Measurements from ENCODE around the gene SLC26A11.
"Not testable (repeated sequence)": the region's sequence is repeated elsewhere in the genome, so short reads cannot be mapped to it uniquely, and the experiment has no call there.

Gene SLC26A11

DNA sequence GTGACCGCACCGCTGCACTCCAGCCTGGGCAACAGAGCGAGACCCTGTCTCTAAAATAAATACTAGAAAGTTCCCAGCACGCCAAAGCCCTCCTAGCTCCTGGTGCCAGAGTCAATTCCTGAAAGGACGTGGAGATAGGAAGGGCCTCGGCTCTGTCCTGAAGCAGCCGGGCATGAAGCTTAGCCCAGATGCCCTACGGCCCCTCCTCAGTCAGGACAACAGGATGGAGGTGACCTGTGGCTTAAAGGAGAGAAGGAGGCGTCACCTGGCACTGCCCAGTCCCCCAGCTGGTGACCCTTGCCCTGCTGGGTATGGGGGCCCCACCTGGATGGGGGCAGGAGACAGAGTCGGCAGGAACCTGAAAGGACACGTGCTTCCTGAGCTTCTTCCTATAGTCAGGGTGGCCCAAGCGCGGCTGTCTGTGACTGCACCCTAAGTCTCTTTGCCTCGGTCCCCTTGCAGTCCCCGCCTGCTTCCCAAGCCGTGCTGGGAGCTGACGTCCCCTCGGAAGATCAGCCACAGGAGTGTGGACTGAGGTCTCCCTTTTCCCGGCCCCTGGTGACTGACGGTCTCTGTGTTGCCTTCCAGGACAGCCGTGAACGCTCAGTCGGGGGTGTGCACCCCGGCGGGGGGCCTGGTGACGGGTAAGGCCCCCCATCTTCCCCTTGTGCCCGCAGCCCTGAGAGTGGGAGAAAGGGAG, 25.5 kb downstream of the SLC26A11 start:
- no peak for DNase-seq

DNA sequence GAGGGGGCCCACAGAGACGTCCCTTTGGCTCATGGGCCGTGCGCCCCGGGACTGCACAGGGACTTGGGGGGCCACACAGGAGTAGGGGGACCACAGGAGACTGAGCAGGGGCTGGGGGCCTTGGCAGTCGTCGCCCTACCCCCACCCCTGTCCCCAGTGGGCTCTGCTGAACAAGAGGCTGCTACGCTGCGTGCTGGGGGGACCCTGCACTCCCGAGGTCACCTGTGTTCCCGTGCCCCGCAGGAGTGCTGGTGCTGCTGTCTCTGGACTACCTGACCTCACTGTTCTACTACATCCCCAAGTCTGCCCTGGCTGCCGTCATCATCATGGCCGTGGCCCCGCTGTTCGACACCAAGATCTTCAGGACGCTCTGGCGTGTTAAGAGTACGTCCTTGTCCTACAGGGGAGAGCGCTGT, 26.0 kb downstream of the SLC26A11 start:
- no peak for DNase-seq

DNA sequence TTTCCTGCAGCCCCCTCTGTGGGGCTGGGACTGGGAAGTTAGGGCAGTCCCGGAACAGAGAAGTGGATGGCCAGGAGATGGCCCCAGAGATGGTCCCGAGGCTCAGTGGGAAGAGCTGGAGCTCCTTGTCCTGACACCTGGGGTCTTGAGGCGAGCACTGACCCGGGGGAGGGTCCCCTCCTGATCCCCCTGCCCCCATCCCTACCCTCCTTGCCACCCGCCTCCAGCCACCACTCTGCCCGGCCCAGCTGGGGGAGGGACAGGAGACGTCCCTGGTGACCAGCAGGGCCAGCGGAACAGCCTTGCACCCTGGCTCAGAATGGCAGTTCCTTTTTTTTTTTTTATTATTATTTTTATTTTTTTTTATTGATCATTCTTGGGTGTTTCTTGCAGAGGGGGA, 26.5 kb downstream of the SLC26A11 start:
- DNase-seq: no peak

DNA sequence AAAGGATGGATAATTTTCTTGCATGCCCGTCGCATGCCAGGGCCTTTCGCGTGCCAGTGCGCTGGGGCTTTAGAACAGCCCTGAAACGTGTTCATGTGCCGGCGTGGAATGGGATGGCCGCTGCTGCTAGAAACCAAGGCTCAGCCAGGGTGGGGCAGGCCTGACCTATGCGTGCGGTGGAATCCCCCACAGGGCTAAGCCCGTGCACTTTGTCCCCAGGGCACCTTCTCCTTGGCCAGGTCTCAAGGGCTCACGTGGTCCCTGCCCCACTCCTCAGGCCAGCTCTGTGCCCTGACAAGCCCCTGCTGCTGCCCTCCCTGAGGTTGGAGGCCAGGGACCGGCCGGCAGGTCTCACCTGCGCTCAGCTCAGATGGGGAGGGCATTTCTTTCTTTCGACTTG, 27.3 kb downstream of the SLC26A11 start:
- no peak for DNase-seq

DNA sequence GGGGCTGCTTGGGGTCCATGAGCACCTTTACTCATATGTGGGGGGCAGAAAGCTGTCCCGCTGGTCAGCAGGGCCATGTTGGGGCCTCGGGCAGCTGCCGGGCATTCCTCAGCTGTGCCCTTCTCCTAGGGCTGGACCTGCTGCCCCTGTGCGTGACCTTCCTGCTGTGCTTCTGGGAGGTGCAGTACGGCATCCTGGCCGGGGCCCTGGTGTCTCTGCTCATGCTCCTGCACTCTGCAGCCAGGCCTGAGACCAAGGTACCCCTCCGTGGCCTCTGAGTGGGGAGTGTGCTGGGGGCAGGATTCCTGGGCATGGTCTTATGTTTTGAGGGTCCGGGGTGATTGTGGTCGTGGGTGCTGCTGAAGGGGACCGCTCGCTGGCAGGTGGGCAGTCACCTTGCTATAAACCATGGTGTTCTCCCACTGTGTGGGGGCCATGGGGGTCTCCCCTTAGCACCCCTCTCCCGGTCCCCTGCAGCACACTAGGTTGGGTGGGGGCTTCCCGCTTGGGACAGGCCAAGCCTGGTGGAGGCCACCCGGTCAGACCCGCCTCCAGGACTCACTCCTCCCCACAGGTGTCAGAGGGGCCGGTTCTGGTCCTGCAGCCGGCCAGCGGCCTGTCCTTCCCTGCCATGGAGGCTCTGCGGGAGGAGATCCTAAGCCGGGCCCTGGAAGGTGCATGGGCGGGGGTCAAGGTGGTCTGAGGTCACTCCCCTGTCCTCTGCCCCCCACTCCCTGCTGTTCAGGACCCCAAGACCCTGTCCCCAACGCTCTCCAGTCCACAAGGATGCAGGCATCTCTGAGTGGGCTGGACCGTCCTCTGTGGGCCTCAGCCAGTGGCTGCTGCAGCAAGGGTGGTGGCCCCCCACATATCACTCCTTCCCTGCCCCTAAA, 28.0 kb downstream of the SLC26A11 start:
- DNase-seq: no peak

DNA sequence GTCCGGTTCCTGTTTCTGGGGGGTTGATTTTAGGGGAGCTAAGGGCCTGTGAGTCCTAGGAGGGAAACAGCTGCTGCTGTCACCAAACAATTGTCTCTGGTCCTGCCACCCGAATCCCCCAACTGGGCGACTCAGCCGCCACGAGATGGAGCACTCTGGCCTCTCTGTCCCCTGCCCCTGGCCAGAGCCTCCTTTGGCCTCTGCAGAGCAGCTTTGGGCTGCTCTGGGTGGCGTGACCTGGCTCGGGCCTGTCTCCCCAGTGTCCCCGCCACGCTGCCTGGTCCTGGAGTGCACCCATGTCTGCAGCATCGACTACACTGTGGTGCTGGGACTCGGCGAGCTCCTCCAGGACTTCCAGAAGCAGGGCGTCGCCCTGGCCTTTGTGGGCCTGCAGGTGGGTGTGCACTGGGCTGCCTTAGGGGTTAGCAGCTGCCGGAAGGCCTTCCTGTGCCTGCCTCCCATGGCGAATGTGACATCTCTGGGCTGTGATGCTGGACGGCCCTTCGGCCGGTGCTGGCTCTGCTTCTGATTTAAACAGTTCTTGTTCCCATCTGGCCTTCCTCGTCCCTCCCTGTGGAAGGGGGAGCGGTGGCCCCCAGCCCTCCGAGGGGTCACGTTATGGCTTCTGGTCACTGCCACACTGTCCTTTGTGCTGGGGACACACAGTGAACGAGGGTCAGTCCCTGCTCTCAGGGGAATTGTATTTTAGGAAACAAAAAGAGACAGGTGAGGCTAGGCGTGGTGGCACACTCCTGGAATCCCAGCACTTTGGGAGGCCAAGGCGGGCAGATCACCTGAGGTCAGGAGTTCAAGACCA, 28.9 kb downstream of the SLC26A11 start:
- no peak for DNase-seq

DNA sequence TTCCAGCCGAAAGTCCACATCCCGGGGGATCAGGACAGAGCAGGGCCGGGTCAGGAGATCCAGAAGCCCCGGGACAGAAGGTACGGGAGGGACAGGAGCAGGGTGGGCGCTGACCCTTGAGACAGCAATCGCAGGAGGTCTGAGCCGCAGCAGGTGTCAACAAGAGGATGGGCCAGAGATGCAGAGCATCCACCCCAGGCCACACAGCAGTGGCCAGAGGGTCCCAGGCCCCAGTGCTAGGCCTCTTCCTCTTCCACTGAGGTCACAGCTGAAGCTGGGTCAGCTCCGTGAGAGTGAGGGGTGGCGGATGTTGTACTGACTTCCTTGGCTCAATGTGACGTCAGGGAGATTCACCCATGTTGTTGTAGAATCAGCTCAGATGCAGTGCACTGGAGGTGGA, 31.7 kb downstream of the SLC26A11 start:
- no peak for DNase-seq

DNA sequence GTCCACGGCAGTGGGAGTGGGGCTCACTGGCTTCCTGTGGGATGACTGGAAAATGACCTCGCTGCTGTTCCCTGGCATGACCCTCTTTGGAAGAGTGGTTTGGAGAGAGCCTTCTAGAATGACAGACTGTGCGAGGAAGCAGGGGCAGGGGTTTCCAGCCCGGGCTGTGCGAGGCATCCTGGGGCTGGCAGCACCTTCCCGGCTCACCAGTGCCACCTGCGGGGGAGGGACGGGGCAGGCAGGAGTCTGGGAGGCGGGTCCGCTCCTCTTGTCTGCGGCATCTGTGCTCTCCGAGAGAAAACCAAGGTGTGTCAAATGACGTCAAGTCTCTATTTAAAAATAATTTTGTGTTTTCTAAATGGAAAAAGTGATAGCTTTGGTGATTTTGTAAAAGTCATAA, 32.6 kb downstream of the SLC26A11 start:
- DNase-seq: peak; percentile 48

DNA sequence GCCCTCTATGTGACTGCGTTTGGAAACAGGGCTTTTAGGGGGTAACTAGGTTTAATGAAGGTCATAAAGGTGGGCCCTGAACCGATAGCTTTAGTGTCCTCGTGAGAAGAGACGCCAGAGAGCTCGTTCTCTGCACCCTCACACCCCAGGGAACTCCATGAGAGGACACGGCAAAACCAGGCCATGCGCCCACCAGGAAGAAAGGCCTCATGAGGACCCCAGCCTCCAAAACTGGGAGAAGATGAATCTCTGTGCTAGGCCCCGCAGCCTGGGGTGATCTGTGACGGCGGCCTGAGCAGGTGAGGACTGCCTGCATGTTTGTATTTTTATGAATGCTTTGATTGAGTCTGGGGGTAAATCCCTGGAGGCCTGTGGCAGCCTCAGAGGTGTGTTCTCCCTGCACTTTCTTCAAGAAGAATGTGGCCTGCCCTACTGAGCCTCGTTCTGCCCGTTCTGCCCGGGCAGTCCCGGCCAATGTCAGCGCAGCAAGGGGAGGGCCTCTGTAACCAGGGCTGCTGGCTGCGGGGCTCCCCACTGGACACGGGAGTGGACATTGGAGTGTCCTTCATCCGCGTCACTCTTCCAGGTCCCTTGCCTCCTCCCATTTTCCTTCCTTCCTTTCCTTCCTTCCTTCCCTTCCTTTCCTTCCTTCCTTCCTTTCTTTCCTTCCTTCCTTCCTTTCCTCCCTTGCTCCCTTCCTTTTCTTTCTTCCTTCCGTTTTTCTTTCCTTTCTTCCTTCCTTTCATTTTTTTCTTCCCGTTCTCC, 33.6 kb downstream of the SLC26A11 start:
- DNase-seq: no peak

DNA sequence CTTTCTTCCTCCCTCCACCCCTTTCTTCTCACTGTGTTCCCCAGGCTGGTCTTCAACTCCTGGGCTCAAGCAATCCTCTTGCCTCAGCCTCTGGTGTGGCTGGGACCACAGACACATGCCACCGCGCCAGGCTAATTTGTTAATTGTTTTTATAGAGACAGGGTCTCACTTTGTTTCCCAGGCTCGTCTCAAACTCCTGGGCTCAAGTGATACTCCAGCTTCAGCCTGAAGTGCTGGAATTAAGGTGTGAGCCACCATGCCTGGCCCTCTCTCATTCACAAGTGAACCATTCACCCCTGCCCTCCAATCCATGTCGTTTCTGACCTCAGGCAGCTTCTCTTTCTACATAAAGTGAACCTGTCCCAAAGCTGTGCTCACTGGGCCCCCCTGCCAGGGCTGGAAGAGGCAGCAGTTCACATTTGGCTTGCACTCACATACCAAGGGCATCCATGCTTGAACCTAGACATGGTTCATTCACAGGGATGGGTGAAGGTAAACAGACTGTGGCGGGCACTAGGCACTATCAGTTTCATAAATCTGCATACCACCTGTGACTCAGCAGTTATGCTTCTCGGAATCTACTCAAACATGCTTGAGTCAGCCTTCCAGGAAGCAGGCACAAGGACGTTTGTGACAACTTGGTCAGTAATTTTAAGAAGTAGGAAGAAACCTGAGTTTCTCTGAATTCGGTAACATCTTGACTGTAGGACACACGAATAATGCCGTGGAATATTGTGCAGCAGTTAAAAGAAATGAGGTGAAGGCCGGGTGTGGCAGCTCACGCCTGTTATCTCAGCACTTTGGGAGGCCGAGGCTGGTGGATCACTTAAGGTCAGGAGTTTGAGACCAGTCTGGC, 34.4 kb downstream of the SLC26A11 start:
- no peak for DNase-seq

DNA sequence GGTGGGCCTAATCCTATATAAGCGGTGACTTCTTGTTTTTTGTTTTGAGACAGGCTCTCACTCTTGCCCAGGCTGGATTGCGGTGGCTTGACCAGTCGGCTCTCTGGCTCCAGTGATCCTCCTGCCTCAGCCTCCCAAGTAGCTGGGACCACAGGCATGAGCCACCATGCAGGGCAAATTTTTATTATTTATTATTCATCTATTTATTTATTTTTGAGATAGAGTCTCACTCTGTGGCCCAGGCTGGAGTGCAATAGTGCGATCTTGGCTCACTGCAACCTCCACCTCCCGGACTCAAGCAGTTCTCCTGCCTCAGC, 35.8 kb downstream of the SLC26A11 start:
- DNase-seq: no peak

DNA sequence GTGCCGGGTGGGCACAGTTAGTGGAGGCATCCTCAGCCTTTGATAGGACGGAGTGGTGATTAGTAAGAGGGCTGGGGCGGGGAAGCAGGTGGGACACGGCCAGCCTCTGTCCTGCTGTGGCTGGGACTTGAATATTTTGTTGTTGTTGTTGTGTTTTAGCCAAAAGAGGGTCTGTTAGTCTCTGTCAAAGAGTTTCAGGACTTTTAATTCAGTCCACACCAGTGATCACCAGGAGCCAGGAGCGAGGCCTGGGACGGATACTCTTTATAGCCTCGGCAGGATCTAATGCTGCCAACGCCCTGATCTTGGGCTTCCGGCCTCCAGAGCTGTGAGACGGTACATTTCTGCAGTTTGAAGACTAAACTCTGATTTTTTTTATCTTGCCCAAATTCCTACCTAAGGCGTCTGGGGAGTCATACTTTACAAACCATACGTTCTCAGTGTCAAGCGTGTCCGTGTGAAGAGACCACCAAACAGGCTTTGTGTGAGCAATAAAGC, 37.5 kb downstream of the SLC26A11 start:
- DNase-seq: no peak

DNA sequence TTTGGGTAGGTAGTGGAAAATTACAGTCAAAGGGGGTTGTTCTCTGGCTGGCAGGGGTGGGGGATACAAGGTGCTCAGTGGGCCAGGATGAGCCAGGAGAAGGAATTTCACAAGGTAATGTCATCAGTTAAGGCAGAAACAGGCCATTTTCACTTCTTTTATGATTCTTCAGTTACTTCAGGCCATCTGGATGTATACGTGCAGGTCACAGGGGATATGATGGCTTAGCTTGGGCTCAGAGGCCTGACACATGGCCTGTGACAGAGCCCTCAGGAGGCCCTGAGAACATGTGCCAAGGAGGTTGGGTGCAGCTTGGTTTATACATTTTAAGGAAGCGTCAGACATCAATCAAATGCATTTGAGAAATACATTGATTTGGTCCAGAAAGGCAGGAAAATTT, 38.1 kb downstream of the SLC26A11 start:
- DNase-seq: not testable (repeated sequence)

DNA sequence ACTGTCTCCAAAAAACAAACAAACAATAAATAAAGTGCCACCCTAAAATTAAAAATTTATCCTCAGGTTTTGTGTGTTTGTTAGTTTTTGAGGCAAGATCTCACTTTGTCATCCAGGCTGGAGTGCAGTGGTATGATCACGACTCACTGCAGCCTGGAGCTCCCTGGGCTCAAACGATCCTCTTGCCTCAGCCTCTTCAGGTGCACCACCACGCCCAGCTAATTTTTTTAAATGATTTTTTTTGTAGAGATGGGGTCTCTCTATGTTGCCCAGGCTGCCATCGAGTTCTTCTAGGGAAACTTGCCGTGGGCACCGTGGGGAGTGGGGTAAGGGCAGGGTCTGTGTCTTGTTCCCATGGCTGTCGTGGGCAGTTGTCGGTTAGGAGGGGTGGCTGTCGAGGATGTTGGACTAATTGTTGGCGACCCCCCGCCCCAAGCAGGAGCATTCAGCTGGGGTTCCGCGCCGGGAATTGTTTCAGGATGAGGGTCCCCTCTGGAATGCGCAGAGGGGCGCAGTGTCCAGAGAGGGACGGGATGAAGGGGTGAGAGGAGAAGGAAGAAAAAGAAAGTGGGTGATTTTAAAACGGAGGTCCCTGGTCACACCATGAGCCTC, 39.3 kb downstream of the SLC26A11 start:
- DNase-seq: peak; percentile 20

DNA sequence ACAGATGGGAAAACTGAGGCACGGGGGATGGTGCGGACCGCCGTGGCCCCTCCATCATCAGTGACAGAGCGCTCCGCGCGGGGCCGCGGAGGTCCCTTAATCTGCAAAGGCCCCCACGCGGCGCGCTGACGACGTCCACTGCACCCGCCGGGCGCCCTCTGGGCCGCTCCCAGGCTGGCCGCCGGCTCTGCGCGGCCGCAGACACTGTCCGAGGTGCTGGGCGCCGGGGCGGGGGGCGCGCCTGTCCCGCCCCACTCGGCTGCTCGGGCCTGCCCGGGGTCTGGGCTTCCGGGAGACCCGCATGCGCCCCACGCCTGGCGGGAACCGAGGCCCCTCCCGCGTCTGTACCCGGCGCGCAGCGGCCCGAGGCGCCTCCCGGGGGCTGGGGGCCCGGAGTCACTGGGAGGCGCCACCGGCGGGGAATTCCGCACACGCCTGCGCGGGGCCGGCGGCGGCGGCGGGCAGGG, 39.9 kb downstream of the SLC26A11 start:
- DNase-seq: peak; percentile 74

DNA sequence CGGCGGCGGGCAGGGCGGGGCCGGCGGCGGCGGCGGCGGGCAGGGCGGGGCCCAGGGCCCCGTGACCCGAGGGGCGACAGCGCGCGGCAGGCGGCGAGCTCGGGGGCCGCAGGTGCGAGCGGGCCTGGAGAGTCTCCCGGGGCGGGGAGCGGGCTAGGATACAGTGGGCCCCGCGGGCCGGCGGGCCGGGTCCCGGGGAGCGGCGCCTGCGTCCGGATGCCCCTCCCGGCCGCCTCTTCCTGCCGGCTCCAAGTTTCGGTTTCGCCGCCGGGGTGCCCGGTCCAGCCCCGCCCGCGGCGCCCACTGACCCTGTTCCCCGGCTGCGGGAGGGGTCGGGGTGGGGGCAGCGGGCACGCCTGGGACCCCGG, 40.5 kb downstream of the SLC26A11 start, which contains the start of gene RNF213:
RNF213 (plus strand) TSS at position 62 of the 368 bp plus-strand sequence. CDS start 2,830 bp downstream, outside the sequence.
- no peak for DNase-seq

DNA sequence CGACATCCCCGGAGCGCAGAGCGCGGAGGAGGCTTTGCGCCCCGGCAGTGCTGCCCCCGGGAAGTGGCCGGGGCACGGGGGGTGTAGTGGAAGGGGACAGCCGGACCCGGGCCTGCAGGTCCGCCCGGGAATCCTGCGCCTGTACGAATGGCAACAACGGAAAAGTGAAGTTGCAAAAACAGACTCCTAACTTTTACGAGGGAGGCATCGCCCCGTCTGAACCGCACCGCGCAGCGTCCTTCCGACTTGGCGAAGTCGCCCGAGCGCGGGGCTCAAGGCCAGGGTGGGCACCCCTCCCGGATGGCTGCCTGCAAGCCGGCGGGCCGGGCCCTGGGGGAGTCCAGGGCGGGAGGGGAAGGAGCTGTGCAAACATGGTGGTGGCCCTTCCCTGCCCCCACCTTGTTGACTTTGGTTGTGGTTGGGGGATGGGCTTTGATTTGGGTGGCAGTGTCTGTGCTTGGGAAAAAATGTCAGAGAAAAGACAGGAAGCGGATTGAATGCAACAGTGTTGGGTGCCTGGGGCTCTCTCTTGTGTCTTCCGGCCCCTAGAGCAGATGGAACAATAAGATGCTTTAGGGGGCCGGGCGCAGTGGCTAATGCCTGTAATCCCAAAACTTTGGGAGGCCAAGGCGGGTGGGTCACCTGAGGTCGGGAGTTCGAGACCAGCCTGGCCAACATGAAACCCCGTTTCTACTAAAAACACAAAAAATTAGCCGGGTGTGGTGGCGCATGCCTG, 41.1 kb downstream of the SLC26A11 start:
- peak; percentile 61 for DNase-seq

DNA sequence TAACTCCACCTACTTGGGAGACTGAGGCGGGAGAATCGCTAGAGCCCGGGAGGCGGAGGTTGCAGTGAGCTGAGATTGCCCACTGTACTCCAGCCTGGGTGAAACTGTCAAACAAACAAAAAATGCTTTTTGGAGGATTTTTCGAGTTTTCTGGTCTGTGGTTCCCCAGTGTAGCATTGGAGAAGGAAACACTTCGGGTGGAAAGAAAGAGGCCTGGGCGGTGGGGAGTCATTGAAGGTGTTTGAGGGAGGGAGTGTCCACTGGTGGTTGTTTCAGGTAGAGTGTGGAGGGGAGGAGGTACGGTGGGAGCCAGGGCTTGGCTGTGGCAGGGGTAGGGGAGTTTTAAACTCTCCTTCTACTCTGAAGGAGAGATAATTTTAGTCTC, 41.7 kb downstream of the SLC26A11 start:
- DNase-seq: no peak

DNA sequence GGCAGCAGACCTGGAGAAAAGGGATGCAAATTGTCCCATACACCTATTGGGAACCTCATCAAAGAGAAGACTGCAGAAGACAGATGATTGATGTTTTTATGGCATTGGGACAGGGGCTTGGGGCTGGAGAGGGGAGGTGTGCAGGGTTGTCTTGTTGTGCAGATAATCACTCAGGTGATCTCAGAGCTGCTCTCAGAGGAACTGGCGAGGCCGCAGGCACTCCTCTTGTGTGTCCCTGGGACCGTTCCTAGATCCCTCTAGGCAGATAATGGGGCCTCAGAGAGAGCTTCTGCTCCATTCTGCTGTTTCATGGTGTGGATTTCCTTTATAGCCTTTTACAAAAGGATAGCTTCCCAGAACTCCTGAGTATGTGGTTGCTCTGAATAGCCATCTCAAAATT, 42.1 kb downstream of the SLC26A11 start:
- DNase-seq: no peak

DNA sequence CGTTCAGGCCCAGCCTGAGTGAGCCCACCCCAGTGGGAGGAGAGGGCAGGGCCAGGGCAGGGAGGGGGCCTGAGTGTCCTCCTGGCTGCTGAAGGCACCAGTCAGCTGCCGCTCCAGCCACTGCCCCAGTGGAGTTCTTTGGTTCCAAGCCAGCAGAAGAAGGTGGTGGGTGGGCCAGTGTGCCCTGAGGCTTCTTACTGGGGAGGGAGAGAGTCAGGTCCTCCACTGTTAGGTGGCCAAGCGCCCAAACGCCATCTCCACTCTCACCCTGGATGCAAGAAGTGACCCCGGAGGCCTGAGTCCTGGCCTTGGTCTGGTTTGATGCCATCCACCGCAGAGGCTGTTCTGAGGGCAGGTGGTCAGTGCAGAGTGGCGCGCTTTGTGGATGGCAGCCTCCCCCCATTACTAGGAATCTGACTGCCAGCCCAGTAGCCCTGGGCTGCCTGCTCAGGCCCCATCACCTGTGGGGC, 42.6 kb downstream of the SLC26A11 start:
- DNase-seq: no peak
